Smooth muscle cell (in vitro differentiated cells): Measurements from ENCODE around the gene RWDD4. TPM values are rescaled to one million over a fixed set of nuclear protein-coding genes. Genes with fewer than 3 reads are reported as not detected.

ENCODE experiments used
- DNase-seq: peaks from one replicate; lab custom pipeline; 2025; ENCODE audit not compliant: unreplicated experiment; lab: John Stamatoyannopoulos, UW
- H2AFZ ChIP-seq: fragments of 200-600 bp; sonication (generic); 2 replicates; pipeline ENCODE4 v1.6.0; 2016; ENCODE audit warnings: antibody characterized with exemption, low read depth, mild to moderate bottlenecking
- H3F3A ChIP-seq: fragments of 200-600 bp; sonication (generic); 2 replicates; pipeline ENCODE4 v1.6.0; 2017; ENCODE audit warnings: antibody characterized with exemption, low read depth
- H3K27ac ChIP-seq: fragments of 200-600 bp; sonication (generic); 2 replicates; pipeline ENCODE4 v1.5.1; 2016; ENCODE audit warnings: low read depth, mild to moderate bottlenecking
- H3K27me3 ChIP-seq: fragments of 200-600 bp; sonication (generic); 2 replicates; pipeline ENCODE4 v1.6.1; 2016; ENCODE audit warnings: low read depth, mild to moderate bottlenecking
- H3K36me3 ChIP-seq: fragments of 200-600 bp; sonication (generic); 2 replicates; pipeline ENCODE4 v1.5.1; 2016; ENCODE audit warnings: low read depth
- H3K4me1 ChIP-seq: fragments of 200-600 bp; sonication (generic); 2 replicates; pipeline ENCODE4 v1.5.1; 2016; ENCODE audit warnings: low read depth
- H3K4me2 ChIP-seq: fragments of 200-600 bp; sonication (generic); 2 replicates; pipeline ENCODE4 v1.6.0; 2016; ENCODE audit warnings: mild to moderate bottlenecking
- H3K4me3 ChIP-seq: fragments of 200-600 bp; sonication (generic); 2 replicates; pipeline ENCODE4 v1.5.1; 2016; ENCODE audit warnings: mild to moderate bottlenecking
- H3K79me2 ChIP-seq: fragments of 200-600 bp; sonication (generic); 2 replicates; pipeline ENCODE4 v1.6.0; 2016; ENCODE audit warnings: low read depth, mild to moderate bottlenecking
- H3K9ac ChIP-seq: fragments of 200-600 bp; sonication (generic); 2 replicates; pipeline ENCODE4 v1.6.0; 2016; ENCODE audit warnings: low read depth
- H3K9me3 ChIP-seq: fragments of 200-600 bp; sonication (generic); replicated peaks from 2 replicates; pipeline ENCODE4 v1.5.1; 2016; ENCODE audit warnings: low read depth
- H4K20me1 ChIP-seq: fragments of 200-600 bp; sonication (generic); 2 replicates; pipeline ENCODE4 v1.6.0; 2016; ENCODE audit warnings: low read depth
- CTCF ChIP-seq: fragments of 200-600 bp; sonication (generic); IDR thresholded peaks from 2 replicates; pipeline ENCODE4 v1.5.1; 2017; ENCODE audit warnings: borderline replicate concordance, mild to moderate bottlenecking, antibody characterized with exemption; ENCODE audit not compliant: insufficient read depth, poor library complexity, severe bottlenecking
- WGBS: methylation state at CpG from one replicate; pipeline ENCODE4 v1.1.7; 2016; ENCODE audit warnings: low lambda C conversion rate; 5-methylcytosine and 5-hydroxymethylcytosine counted together
- polyA plus RNA-seq: library from polyadenylated mRNA; unstranded; fragments of >200 nt; fragmentation: Nextera tagmentation; extraction: Ambion mirVana; gene quantifications from 2 replicates; pipeline ENCODE4 v1.2.1, GENCODE V29; 2016
- total RNA-seq: library from RNA; depleted of rRNA; stranded (reverse); fragments of >200 nt; gene quantifications from 2 replicates; pipeline ENCODE4 v1.2.3, GENCODE V29; 2014

The RWDD4 gene
- total and polyA plus RNA-seq, 2 experiments from 2014 or later: 20.0 to 25.1 TPM

DNA sequence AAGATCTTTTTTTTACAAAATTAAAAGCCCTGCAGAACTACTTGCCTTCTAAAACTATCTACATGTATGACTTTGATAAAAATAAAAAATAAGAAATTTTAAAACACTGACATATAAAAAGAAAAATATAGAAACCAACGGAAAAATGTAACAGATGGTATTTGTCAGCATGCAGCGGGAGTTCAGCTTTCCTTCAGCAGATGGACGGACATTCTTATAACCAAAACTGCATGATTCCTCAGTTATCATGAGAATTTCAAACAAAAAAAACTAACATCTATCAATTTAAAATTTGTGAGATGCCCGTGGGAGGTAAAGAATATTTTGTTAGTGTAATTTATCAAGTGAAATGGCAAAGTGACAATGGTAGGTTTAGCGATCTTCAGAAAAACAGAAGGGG, 23.2 kb downstream of the RWDD4 start:
- H3K4me3 ChIP-seq: no peak overlapping the region
- no peaks in the 10 kb centered on the region for H3F3A ChIP-seq
- H4K20me1 ChIP-seq: no peaks in the 10 kb centered on the region
- no peaks in the 10 kb centered on the region for H3K36me3 ChIP-seq
- H3K9ac ChIP-seq: no peak overlapping the region
- no peaks in the 10 kb centered on the region for H3K79me2 ChIP-seq
- no peak overlapping the region for H3K4me2 ChIP-seq
- 92% methylated on average over 5 of the region's 5 CpGs for WGBS
- H3K4me1 ChIP-seq: peaks cover 17% of the 10 kb centered on the region
- H3K27me3 ChIP-seq: no peaks in the 10 kb centered on the region
- no peak overlapping the region for H3K27ac ChIP-seq
- no peak for TF ChIP-seq CTCF
- H3K9me3 ChIP-seq: no peaks in the 10 kb centered on the region
- DNase-seq: no peak
- no peak overlapping the region for H2AFZ ChIP-seq

GRCh38 chr4:183635321-183635720, 23.7 kb downstream of the RWDD4 start:
- Histone ChIP-seq H3K4me1 (peaks cover 17% of the 10 kb centered on the region), H3K4me3 (no peak overlapping the region), H4K20me1 (no peaks in the 10 kb centered on the region), H3F3A (no peaks in the 10 kb centered on the region), H2AFZ (no peak overlapping the region), H3K9me3 (no peaks in the 10 kb centered on the region), H3K9ac (no peak overlapping the region), H3K36me3 (no peaks in the 10 kb centered on the region), H3K79me2 (no peaks in the 10 kb centered on the region), H3K27ac (no peak overlapping the region), H3K27me3 (no peaks in the 10 kb centered on the region), H3K4me2 (no peak overlapping the region)
- TF ChIP-seq CTCF: no peak
- no peak for DNase-seq
- WGBS: 69% methylated on average over 10 of the region's 10 CpGs

DNA sequence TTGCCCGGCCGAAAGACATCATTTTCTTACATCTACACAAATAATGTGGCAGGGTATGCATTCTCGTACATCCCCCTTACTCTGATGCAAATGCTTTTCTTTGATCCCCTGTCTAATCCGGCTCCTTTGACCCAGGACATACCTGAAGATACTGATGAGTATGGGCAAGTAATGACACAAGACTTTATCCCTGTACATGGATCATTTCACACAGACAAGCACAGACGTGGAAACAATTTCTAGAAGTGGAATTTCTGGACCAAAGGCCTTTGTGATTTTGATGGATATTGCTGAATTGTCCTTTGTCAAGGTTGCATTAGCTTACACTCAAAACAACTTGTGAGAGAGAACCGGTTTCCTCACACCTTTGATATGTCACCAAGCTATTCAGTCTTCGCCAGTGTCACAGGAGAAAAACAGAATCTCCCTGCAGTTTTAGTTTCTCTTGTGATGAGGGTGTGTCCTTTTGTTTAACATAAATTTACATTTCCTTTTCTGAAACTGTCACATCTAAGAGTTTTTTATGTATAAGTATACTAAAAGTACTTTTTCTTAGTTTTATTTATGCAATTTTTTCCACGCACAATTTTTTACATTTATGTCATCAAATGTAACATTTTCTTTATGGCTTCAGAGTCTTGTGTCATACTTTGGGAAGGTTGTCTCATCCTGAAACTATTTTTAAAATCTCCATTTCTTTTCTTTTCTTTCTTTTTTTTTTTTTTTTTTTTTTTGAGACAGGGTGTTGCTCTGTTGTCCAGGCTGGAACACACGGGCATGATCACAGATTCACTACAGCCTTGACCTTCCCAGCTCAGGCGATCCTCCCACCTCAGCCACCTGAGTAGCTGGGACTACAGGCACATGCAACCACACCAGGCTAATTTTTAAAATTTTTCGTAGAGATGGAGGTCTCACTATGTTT, 25.2 kb downstream of the RWDD4 start:
- Histone ChIP-seq H3K4me2 (no peak overlapping the region), H3K79me2 (no peaks in the 10 kb centered on the region), H3F3A (no peaks in the 10 kb centered on the region), H3K4me3 (no peak overlapping the region), H3K4me1 (peaks cover 17% of the 10 kb centered on the region), H3K27me3 (no peaks in the 10 kb centered on the region), H3K27ac (no peak overlapping the region), H2AFZ (no peak overlapping the region), H3K9ac (no peak overlapping the region), H4K20me1 (no peaks in the 10 kb centered on the region), H3K9me3 (no peaks in the 10 kb centered on the region), H3K36me3 (no peaks in the 10 kb centered on the region)
- WGBS: 77% methylated on average over 11 of the region's 11 CpGs
- no peak for TF ChIP-seq CTCF
- no peak for DNase-seq

DNA sequence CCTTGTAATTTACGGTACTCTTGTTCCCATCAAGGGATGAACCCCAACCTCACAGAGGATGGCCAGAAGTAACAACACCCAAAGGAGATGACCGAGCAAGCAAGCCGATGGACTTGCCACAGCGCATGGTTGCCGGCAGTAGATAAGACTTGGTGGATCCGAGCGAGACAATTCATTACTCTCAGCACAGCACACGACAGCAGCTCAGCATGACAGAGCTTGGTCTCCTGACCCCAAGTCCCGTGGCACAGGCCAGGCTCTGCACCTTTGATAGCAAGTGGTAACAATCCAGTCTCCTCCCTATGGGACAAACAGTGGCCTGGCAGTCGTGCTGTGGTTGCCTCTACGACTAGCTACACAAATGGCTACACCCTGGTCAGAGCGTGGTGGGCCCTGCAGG, 26.3 kb downstream of the RWDD4 start:
- Histone ChIP-seq H3K27me3 (no peaks in the 10 kb centered on the region), H3K27ac (no peak overlapping the region), H3K4me2 (no peak overlapping the region), H3K9me3 (no peaks in the 10 kb centered on the region), H3K9ac (no peak overlapping the region), H3K36me3 (no peaks in the 10 kb centered on the region), H3F3A (no peaks in the 10 kb centered on the region), H2AFZ (no peak overlapping the region), H3K4me3 (no peak overlapping the region), H4K20me1 (no peaks in the 10 kb centered on the region), H3K4me1 (peaks cover 17% of the 10 kb centered on the region), H3K79me2 (no peaks in the 10 kb centered on the region)
- DNase-seq: no peak
- no peak for TF ChIP-seq CTCF
- WGBS: 90% methylated on average over 12 of the region's 12 CpGs
